Measurements from ENCODE around the gene P2RX6.
"Not testable (repeated sequence)": the region's sequence is repeated elsewhere in the genome, so short reads cannot be mapped to it uniquely, and the experiment has no call there.

The P2RX6 gene

GRCh38 chr22:21034989-21035388 is 20.0 kb downstream of the P2RX6 start:
- no peak for DNase-seq

- DNase-seq = no peak
Measured at GRCh38 chr22:21038405-21038804, 23.4 kb downstream of the P2RX6 start.

- DNase-seq = not testable (repeated sequence)
Measured at GRCh38 chr22:21039158-21039557, 24.2 kb downstream of the P2RX6 start.

- no peak for DNase-seq
Measured at GRCh38 chr22:21041937-21042336, 27.0 kb downstream of the P2RX6 start.

GRCh38 chr22:21042978-21043859 is 28.3 kb downstream of the P2RX6 start:
- DNase-seq = no peak

GRCh38 chr22:21043860-21044535 is 29.0 kb downstream of the P2RX6 start:
- DNase-seq = no peak

- no peak for DNase-seq
Measured at GRCh38 chr22:21044931-21045584, 30.1 kb downstream of the P2RX6 start.

GRCh38 chr22:21045585-21046294 is 30.8 kb downstream of the P2RX6 start, which contains the start of gene LRRC74B:
TSS of gene LRRC74B (plus strand) at chr22:21045946. CDS start at chr22:21045987, 41 bp downstream.
- DNase-seq = peak; percentile 67

- no peak for DNase-seq
Measured at GRCh38 chr22:21047035-21047661, 32.2 kb downstream of the P2RX6 start.

- no peak for DNase-seq
Measured at GRCh38 chr22:21047730-21048129, 32.8 kb downstream of the P2RX6 start.

- DNase-seq = not testable (repeated sequence)
Measured at GRCh38 chr22:21048448-21048847, 33.5 kb downstream of the P2RX6 start.

- DNase-seq = not testable (repeated sequence)
Measured at GRCh38 chr22:21048965-21049364, 34.0 kb downstream of the P2RX6 start.

GRCh38 chr22:21051145-21051830 is 36.3 kb downstream of the P2RX6 start:
- DNase-seq = no peak

GRCh38 chr22:21051831-21052400 is 37.0 kb downstream of the P2RX6 start:
- DNase-seq = no peak

GRCh38 chr22:21052715-21053459 is 37.9 kb downstream of the P2RX6 start:
- DNase-seq = no peak

GRCh38 chr22:21054046-21054713 is 39.2 kb downstream of the P2RX6 start:
- DNase-seq = no peak

- DNase-seq = no peak
Measured at GRCh38 chr22:21054714-21055563, 40.0 kb downstream of the P2RX6 start.

- no peak for DNase-seq
Measured at GRCh38 chr22:21055564-21055834, 40.5 kb downstream of the P2RX6 start.

- no peak for DNase-seq
Measured at GRCh38 chr22:21055880-21056319, 40.9 kb downstream of the P2RX6 start.

All from activated CD4-positive, alpha-beta T cell treated with anti-CD3 and anti-CD28 coated beads, Interleukin-2, amount 50 U/mL, for 1 hour (primary cell).